Measurements from ENCODE around the gene CCDC8.

GRCh38 chr19:46448601-46449000, 35.2 kb upstream of the CCDC8 start:
- TF ChIP-seq CTCF (conservative IDR thresholded peaks at IDR 0.05; ENCODE audit: low read depth, low read length) (no peak), EZH2 (IDR thresholded peaks at IDR 0.05; ENCODE audit: borderline replicate concordance, low read depth, low read length, poor library complexity, severe bottlenecking) (no peak)

All from A673 (cell line).